AG09309 (cell line): ENCODE measurements around the gene SYCP1.

ENCODE experiments used
- DNase-seq: peaks from one replicate; pipeline ENCODE4 v3.0.0-alpha.2; 2010; ENCODE audit warnings: low read depth
- H3K4me3 ChIP-seq: 2 replicates; pipeline ENCODE4 v1.5.1; 2011; ENCODE audit warnings: mild to moderate bottlenecking, low read depth, low read length, moderate library complexity; ENCODE audit not compliant: control insufficient read depth
- TF ChIP-seq, protein P1 (sequence below): IDR thresholded peaks from 2 replicates; pipeline ENCODE4 v1.5.1; 2011; ENCODE audit warnings: mild to moderate bottlenecking, low read depth, low read length, inconsistent platforms; ENCODE audit not compliant: insufficient read depth, control insufficient read depth; ENCODE audit errors: missing control alignments

SYCP1 gene

DNA sequence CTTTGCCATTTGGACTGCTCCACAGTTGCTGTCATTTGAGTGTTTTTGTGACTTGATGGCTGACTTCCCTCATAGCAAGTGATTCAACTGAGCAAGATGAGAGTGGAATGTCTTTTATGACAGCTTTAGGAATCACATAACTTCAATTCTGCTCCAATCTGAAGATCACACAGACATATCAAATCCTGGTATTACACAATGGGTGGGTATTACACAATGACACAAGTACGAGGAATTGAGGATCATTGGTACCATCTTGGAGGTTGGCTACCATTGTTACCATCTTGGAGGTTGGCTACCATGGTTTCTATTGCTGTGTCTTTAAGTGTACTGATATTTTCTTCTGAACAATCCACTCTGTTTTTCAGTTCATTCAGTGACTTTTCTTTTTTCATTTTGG is 166.5 kb downstream of the SYCP1 start:
- TF ChIP-seq, protein P1, sequence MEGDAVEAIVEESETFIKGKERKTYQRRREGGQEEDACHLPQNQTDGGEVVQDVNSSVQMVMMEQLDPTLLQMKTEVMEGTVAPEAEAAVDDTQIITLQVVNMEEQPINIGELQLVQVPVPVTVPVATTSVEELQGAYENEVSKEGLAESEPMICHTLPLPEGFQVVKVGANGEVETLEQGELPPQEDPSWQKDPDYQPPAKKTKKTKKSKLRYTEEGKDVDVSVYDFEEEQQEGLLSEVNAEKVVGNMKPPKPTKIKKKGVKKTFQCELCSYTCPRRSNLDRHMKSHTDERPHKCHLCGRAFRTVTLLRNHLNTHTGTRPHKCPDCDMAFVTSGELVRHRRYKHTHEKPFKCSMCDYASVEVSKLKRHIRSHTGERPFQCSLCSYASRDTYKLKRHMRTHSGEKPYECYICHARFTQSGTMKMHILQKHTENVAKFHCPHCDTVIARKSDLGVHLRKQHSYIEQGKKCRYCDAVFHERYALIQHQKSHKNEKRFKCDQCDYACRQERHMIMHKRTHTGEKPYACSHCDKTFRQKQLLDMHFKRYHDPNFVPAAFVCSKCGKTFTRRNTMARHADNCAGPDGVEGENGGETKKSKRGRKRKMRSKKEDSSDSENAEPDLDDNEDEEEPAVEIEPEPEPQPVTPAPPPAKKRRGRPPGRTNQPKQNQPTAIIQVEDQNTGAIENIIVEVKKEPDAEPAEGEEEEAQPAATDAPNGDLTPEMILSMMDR: no peak
- DNase-seq: no peak
- no peak overlapping the region for H3K4me3 ChIP-seq

DNA sequence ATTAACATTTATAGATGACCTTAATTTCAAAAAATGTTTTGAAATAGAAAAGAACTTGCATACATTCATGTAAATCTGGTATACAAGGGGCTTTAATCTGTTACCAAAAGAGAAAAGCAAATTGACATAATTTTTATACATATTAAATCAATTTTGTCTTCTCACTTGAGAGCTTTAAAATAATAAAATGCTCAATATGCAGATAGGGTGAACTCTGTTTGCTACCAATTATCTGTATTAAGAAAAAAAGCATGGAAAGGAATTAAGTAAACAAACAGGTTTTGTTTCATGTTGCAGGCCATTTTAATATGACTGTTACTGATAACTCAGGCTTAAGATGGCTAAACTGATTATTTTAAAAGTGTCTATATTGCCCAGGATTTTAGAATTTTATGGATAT is 168.9 kb downstream of the SYCP1 start:
- H3K4me3 ChIP-seq: no peak overlapping the region
- DNase-seq: no peak
- TF ChIP-seq, protein P1: no peak

DNA sequence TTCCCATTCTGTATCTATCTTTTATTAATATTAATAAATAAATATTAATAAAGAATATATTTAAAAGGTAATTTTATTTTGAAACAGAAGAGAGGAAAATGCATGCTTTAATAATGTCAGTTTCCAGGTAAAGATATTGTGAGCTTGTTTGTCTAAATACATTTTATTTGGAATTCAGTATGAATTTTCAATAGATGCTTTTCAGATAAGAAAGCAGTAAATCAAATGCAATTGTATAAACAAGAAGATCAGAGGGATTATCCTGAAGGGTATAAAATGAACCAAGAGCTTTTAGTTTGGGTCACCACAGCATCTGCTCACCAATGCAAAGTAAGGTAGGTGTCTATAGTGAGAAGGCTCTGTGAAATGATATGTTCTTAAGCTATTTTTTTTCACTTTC is 174.9 kb downstream of the SYCP1 start, which contains the start of gene TSHB:
TSHB (plus strand) TSS at position 301 of the 400 bp plus-strand sequence. CDS start 3,537 bp downstream, outside the sequence.
- TF ChIP-seq, protein P1: no peak
- DNase-seq: no peak
- H3K4me3 ChIP-seq: no peak within 1 kb of the TSS

DNA sequence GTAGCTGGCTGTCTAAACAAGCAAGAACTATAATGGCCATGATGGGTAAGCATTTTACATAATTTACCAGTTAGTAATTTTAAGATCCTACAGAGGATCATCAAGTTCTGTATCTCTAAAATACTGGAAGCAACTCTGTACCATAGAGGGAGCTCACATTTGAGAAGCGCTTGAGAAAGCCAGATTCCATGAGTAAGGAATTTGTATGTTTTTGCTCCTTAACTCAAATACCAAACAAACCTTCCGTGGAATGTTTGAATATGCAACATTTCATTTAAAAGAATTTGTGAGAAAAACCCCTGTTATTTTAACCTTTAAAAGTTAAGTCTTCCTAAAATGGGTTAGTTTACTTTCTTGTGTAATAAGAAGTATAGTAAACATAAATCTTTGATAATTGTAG is 176.9 kb downstream of the SYCP1 start:
- DNase-seq: no peak
- H3K4me3 ChIP-seq: no peak overlapping the region
- TF ChIP-seq, protein P1: no peak

DNA sequence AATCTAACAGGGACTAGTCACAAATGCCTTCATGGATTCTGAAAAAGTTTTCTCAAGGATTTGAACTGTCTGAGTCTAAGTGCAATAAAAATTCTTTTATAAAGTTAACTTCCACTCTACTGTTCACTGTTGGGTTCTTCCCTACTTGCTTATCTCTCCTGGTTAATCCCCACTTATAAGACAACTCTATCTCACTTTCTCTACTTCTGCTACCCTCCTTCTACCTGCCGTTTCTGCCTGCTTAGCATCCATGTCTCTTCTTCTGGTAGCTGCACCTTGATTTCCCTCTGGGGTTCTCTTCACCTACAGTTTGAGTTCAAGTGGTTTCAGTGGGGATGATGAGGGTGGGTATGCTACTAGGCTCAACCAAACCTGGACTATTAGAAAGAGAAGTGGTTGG is 181.0 kb downstream of the SYCP1 start:
- no peak overlapping the region for H3K4me3 ChIP-seq
- TF ChIP-seq, protein P1: no peak
- DNase-seq: no peak

DNA sequence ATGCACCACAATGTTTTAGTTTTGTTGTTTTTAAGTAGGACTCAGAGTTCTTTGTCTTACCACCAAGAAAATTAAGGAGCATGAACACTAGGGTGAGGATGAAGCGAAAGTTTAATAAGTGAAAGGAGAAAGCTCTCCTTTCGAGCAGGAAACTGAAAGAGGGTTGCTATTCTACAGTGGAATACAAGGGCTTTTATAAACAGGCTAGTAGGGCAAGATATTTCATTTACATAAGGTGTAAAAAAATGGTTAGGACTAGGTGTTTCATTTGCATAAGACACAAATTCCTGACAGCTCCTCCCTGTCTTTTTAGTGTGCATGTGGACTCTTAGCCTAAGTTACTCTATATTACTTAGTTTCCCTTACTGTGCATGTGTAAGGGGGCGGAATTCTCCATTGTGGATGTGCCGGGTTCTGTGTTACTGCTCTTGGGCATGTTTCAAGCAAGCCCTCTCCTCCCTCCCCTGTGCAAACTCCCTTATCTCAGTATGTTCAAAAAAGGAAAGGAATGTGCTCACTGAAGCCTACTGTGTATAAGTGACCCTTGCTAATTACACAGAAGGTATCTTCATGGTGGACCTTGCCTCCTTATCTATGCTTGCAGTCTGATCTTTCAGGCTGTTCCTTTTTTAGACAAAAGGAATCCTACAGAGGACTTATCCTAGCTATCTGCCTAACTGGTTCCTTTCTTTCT is 182.3 kb downstream of the SYCP1 start:
- TF ChIP-seq, protein P1: no peak
- no peak for DNase-seq

More for the DNA sequence above, 182.3 kb downstream of the SYCP1 start:
- no peak overlapping the region for H3K4me3 ChIP-seq
